ENCODE data around the gene PLEKHG4B. TPM values are rescaled to one million over a fixed set of nuclear protein-coding genes. Genes with fewer than 3 reads are reported as not detected.
A peak's percentile ranks its signal among the peaks of the same experiment; 100 is the strongest.

The PLEKHG4B gene
- total and polyA plus RNA-seq, 2 of the 4 experiments (the other 2 are of a cell fraction), result 1.1 TPM

DNA sequence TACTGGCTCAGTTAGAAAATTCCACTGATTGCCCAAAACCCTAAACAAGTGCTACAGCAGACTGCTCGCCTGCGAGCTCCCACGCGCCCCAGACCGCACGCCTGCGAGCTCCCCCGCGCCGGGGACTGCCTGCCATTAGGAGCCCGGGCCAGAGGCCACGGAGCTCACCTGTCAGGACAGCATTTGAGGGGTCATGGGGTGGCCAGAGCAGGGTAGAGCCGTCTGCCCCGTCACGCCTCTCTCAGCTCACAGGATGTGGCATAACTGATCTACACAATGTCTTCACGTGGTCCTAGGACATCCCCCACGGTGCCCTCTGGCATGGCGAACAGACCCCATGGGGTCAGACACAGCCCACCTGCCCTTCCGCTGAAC is 70.2 kb downstream of the PLEKHG4B start:
- H2BK20ac ChIP-seq (ENCODE audit: low read depth, low read length), result no peak overlapping the region
- no peak overlapping the region for H4K91ac ChIP-seq (ENCODE audit: insufficient read depth, low read depth, low read length)
- H4K8ac ChIP-seq (ENCODE audit: low read depth in 2 of 2, low read length in 2 of 2), result no peak overlapping the region
- in situ Hi-C loops (cut with MboI; ENCODE audit: low sequenced_read_pairs) (no loop called here), dilution Hi-C loops (cut with HindIII; ENCODE audit: low sequenced_read_pairs, unreplicated experiment) (no loop called here), intact Hi-C loops (cut with micrococcal nuclease) (no loop called here)
- no peak overlapping the region for H3K4me2 ChIP-seq (ENCODE audit: low read depth, low read length)
- no peak overlapping the region for H3K18ac ChIP-seq (ENCODE audit: low read depth, low read length)
- CTCF ChIA-PET, result no interaction called here
- H3K79me1 ChIP-seq (ENCODE audit: low read depth in 1 of 2, low read length in 2 of 2), result no peaks in the 10 kb centered on the region
- no peak overlapping the region for H3K23ac ChIP-seq (ENCODE audit: low read depth, low read length)
- H2AFZ ChIP-seq (replicated peaks; ENCODE audit: low read length, poor library complexity), result no peak overlapping the region
- 96% methylated on average over 10 of the region's 19 CpGs; no CpG with 5 or more reads in 1 of the 2 experiments for WGBS, 2 experiments (ENCODE audit: extremely low coverage in 2 of 2, insufficient read length in 1 of 2)
- H3K56ac ChIP-seq (ENCODE audit: extremely low read depth, insufficient read depth, low read length), result no peak overlapping the region
- no peaks in the 10 kb centered on the region for H3K36me3 ChIP-seq (ENCODE audit: control insufficient read depth, insufficient read depth, low read length)
- H2AK5ac ChIP-seq (ENCODE audit: low read depth, low read length), result peak overlapping the region; percentile 69; the same call in 1 of the 2 replicates
- POLR2A ChIA-PET (ENCODE audit: unreplicated experiment), result no interaction called here
- no peak for DNase-seq
- H4K20me1 ChIP-seq (ENCODE audit: insufficient read depth, low read length), result no peaks in the 10 kb centered on the region
- H2BK15ac ChIP-seq (ENCODE audit: low read depth, low read length), result no peak overlapping the region
- no peak overlapping the region for H3K27ac ChIP-seq (ENCODE audit: insufficient read depth, low read length)
- no peak overlapping the region for H3K4ac ChIP-seq (ENCODE audit: low read depth, low read length)
- H2BK120ac ChIP-seq (ENCODE audit: low read depth, low read length), result no peak overlapping the region
- H3K4me3 ChIP-seq (ENCODE audit: insufficient read depth, low read depth, low read length), result no peak overlapping the region
- no peak overlapping the region for H3K9ac ChIP-seq (ENCODE audit: low read depth, low read length)
- H3K9me3 ChIP-seq (ENCODE audit: control insufficient read depth, insufficient read depth, low read length), result no peaks in the 10 kb centered on the region
- no peak for TF ChIP-seq CHD1 (IDR thresholded peaks at IDR 0.05; ENCODE audit: low read depth, low read length)
- TF ChIP-seq CEBPB (IDR thresholded peaks at IDR 0.05; ENCODE audit: low read depth, low read length), result no peak
- TF ChIP-seq POLR2A (IDR thresholded peaks at IDR 0.05; ENCODE audit: low read depth, low read length), result no peak
- no peak for TF ChIP-seq BHLHE40 (IDR thresholded peaks at IDR 0.05; ENCODE audit: low read depth, low read length)
- TF ChIP-seq RFX5 (IDR thresholded peaks at IDR 0.05; ENCODE audit: low read depth, low read length), result no peak
- TF ChIP-seq RCOR1 (IDR thresholded peaks at IDR 0.05; ENCODE audit: insufficient replicate concordance, low read length), result no peak
- TF ChIP-seq NFE2L2 (IDR thresholded peaks at IDR 0.05; ENCODE audit: low read depth, low read length), result no peak
- TF ChIP-seq MAFK (IDR thresholded peaks at IDR 0.05; ENCODE audit: low read depth, low read length), result no peak
- TF ChIP-seq, protein P1, sequence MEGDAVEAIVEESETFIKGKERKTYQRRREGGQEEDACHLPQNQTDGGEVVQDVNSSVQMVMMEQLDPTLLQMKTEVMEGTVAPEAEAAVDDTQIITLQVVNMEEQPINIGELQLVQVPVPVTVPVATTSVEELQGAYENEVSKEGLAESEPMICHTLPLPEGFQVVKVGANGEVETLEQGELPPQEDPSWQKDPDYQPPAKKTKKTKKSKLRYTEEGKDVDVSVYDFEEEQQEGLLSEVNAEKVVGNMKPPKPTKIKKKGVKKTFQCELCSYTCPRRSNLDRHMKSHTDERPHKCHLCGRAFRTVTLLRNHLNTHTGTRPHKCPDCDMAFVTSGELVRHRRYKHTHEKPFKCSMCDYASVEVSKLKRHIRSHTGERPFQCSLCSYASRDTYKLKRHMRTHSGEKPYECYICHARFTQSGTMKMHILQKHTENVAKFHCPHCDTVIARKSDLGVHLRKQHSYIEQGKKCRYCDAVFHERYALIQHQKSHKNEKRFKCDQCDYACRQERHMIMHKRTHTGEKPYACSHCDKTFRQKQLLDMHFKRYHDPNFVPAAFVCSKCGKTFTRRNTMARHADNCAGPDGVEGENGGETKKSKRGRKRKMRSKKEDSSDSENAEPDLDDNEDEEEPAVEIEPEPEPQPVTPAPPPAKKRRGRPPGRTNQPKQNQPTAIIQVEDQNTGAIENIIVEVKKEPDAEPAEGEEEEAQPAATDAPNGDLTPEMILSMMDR (conservative IDR thresholded peaks at IDR 0.05; ENCODE audit: low read depth, low read length), result no peak
- no peak for TF ChIP-seq MXI1 (IDR thresholded peaks at IDR 0.05; ENCODE audit: borderline replicate concordance, low read depth, low read length)
- TF ChIP-seq, protein P2, sequence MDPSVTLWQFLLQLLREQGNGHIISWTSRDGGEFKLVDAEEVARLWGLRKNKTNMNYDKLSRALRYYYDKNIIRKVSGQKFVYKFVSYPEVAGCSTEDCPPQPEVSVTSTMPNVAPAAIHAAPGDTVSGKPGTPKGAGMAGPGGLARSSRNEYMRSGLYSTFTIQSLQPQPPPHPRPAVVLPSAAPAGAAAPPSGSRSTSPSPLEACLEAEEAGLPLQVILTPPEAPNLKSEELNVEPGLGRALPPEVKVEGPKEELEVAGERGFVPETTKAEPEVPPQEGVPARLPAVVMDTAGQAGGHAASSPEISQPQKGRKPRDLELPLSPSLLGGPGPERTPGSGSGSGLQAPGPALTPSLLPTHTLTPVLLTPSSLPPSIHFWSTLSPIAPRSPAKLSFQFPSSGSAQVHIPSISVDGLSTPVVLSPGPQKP (IDR thresholded peaks at IDR 0.05; ENCODE audit: borderline replicate concordance, low read depth, low read length), result no peak
- TF ChIP-seq, protein P3, sequence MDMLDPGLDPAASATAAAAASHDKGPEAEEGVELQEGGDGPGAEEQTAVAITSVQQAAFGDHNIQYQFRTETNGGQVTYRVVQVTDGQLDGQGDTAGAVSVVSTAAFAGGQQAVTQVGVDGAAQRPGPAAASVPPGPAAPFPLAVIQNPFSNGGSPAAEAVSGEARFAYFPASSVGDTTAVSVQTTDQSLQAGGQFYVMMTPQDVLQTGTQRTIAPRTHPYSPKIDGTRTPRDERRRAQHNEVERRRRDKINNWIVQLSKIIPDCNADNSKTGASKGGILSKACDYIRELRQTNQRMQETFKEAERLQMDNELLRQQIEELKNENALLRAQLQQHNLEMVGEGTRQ (IDR thresholded peaks at IDR 0.05; ENCODE audit: low read depth, low read length), result no peak
- H3K4me1 ChIP-seq (ENCODE audit: control insufficient read depth, insufficient read depth, low read length), result peaks cover 12% of the 10 kb centered on the region
- no peaks in the 10 kb centered on the region for H3K27me3 ChIP-seq (ENCODE audit: control insufficient read depth, insufficient read depth, low read length)
- no peak for ATAC-seq (ENCODE audit: low read depth)
- H4K5ac ChIP-seq (ENCODE audit: low read depth, low read length), result no peak overlapping the region
- H2AK9ac ChIP-seq (replicated peaks; ENCODE audit: low read depth, low read length, poor library complexity), result no peak overlapping the region
- no peak overlapping the region for H2BK5ac ChIP-seq (ENCODE audit: low read depth, low read length, poor library complexity, severe bottlenecking)
- H3K14ac ChIP-seq (replicated peaks; ENCODE audit: low read depth, low read length), result no peak overlapping the region
- H3K9me1 ChIP-seq (ENCODE audit: insufficient read depth, low read length), result peaks cover 15% of the 10 kb centered on the region; the same call in 1 of the 2 replicates
- BruUV-seq (replicated peaks), result no TSS peak

Data from IMR-90 (cell line).